ENCODE data around the gene PRDM16.

GRCh38 chr1:3290915-3291314 is 221.9 kb downstream of the PRDM16 start:
- TF ChIP-seq CTCF (conservative IDR thresholded peaks at IDR 0.05; ENCODE audit: low read depth, low read length): no peak
- no peak for TF ChIP-seq EZH2 (IDR thresholded peaks at IDR 0.05; ENCODE audit: low read length, unreplicated experiment)
